ENCODE results near the gene FXYD4.
"Not testable (repeated sequence)": the region's sequence is repeated elsewhere in the genome, so short reads cannot be mapped to it uniquely, and the experiment has no call there.

Gene FXYD4

GRCh38 chr10:43376046-43376635, 4.7 kb downstream of the FXYD4 start:
- DNase-seq (ENCODE audit: low spot score) = no peak

- DNase-seq (ENCODE audit: low spot score) = no peak
Measured at GRCh38 chr10:43376828-43377423, 5.5 kb downstream of the FXYD4 start.

GRCh38 chr10:43377424-43377883, 6.0 kb downstream of the FXYD4 start:
- DNase-seq (ENCODE audit: low spot score) = no peak

DNA sequence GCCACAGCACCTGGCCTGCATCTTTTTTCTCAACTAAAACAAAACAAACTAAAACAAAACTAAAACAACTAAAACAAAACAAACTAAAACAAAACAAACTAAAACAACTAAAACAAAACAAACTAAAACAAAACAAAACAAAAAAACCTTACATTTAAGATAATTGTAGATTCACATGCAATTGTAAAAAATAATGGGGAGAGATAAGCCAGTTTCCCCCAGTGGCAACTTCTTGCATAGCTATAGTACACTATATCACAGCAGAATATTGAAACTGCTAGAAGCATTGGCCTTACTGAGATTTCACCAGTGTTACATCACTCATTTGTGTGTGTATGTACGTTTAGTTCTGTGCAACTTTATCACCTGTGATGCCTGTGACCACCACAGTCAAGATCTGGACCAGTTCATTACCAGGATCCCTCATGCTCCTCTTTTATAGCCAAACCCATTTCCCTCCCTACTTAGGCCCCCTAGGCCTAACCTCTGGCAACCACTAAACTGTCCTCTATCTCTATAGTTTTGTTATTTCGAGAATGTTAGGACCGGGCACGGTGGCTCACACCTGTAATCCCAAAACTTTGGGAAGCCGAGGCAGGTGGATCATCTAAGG, 9.3 kb downstream of the FXYD4 start:
- DNase-seq (ENCODE audit: low spot score) = no peak

GRCh38 chr10:43383204-43383971, 12.0 kb downstream of the FXYD4 start:
- DNase-seq (ENCODE audit: low spot score) = no peak

DNA sequence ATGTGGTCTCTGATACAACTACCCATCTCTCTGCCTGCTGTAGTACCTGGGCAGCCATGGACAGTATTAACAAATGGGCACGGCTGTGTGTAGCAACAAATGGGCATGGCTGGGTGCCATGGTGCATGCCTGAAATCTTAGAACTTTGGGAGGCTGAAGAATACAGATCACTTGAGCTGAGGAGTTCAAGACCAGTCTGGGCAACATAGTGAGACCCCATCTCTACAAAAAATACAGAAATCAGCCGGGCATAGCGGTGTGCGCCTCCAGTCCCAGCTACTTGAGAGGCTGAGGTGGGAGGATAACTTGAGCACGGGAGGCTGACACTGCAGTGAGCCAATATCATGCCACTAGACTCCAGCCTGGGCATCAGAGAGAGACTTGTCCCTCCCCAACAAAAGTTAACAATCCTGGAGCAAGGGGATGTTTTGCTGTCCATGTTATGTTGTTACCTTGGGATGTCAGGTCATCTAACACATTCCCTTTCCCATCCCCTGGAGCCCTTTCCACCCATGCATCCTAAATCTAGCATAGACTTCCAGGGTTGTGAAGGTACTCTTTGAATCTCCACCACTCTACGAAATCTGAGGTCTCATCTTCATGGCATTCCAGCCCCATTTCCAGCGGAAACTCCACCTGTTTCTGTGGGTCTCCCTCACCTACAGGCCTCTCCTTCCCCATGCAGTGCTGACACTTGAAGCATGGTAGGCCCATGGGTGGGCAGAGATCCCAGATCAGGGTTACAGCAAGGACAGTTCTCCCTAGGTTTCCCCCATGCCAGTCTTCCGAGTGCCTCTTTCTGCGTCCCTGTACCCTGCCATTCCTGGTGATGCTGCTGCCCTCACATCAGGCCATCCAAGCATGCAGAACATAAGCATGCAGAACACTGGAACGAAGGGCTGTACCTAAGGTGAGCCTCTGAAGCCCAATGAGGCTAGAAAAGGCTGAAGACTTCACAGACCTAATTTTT, 13.1 kb downstream of the FXYD4 start:
- DNase-seq (ENCODE audit: low spot score) = no peak

DNA sequence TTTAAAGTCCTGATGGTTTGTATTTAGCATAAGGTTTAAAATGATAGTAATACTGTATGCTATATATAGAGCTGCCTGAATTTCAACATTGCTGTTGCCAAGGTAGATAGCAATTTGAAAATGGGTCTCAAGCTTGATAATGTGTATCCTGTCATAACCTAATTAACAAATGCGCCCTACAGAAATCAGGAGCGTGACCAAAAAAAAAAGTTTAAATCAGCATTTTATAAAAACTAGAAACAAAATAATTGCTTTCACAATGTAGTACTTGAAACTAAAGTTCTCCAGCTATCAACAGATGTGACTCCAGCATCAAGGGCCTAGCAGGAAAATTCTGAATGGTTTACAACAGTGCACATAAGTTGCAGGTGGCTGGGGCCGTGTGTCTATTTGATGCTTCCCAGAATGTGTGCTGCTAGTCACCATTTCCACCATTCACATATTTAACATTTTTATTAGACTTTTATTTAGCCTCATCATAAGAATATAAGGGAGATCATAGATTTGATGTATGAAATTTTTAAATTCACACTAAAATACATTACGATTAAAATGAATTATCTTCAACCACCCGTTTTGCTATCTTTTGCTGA, 14.1 kb downstream of the FXYD4 start:
- no peak for DNase-seq (ENCODE audit: low spot score)

GRCh38 chr10:43386549-43386948, 15.1 kb downstream of the FXYD4 start:
- DNase-seq (ENCODE audit: low spot score) = no peak

GRCh38 chr10:43386981-43387677, 15.7 kb downstream of the FXYD4 start:
- DNase-seq (ENCODE audit: low spot score) = no peak

- no peak for DNase-seq (ENCODE audit: low spot score)
Measured at GRCh38 chr10:43387678-43388032, 16.2 kb downstream of the FXYD4 start.

- DNase-seq (ENCODE audit: low spot score) = no peak
Measured at GRCh38 chr10:43389867-43390266, 18.4 kb downstream of the FXYD4 start.

DNA sequence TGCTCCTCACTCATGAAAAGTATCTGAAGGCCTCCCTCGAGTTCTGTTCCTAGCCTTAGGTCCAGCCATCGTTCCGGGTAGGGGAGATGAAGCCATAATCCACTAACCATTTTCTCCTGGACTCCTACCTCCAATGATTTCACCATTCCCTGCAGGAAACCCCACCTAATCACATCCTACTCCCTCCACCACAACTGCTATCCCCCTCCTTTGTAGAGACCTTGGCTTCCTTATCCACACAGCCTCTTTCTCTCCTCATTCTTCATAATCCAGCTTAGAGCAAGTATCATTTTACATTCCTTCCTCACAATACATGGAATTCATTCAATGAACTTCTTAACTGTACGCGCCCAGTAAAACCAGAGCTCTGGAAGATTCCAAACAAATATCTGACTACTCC, 18.9 kb downstream of the FXYD4 start:
- DNase-seq (ENCODE audit: low spot score) = no peak

- DNase-seq (ENCODE audit: low spot score) = no peak
Measured at GRCh38 chr10:43390759-43391158, 19.3 kb downstream of the FXYD4 start.

DNA sequence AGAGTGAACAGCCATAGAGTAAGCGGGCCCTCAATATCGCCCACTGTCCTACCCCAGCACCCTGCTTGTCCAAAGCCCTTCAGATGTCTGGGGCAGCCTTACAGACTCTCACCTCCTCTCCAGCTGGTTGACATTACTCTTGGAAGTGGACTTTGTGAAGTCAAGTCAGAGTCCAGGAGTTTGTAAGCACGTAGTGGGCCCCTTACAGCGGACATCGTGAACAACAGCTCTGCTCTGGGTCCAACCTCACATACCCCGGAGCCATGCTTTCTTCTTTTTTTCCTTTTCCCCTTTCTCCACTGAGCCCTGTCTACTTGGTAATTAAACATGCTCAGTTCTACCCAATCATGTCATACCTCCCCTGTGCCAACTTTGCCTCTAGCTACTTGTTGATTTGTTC, 20.1 kb downstream of the FXYD4 start:
- no peak for DNase-seq (ENCODE audit: low spot score)

DNA sequence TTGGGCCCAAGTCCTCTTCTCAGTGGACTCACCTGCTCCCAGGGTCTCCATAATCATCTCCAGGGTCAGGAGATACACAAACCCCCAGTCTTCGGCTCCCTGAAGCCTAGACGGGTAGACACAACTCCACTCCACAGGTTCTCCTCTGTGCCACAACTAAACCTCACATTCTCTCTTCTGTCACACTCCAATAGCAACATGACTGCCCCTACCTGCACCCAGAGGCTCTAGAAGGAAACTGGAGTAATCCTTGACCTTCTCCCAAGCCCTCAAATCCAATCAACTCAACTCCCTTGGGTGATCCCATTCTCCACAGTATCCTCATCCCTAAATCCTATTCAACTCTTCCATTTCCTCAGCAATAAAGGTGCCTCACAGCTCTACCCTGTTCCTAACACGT, 21.3 kb downstream of the FXYD4 start:
- DNase-seq (ENCODE audit: low spot score) = no peak

GRCh38 chr10:43393186-43393585, 21.8 kb downstream of the FXYD4 start:
- DNase-seq (ENCODE audit: low spot score) = not testable (repeated sequence)

DNA sequence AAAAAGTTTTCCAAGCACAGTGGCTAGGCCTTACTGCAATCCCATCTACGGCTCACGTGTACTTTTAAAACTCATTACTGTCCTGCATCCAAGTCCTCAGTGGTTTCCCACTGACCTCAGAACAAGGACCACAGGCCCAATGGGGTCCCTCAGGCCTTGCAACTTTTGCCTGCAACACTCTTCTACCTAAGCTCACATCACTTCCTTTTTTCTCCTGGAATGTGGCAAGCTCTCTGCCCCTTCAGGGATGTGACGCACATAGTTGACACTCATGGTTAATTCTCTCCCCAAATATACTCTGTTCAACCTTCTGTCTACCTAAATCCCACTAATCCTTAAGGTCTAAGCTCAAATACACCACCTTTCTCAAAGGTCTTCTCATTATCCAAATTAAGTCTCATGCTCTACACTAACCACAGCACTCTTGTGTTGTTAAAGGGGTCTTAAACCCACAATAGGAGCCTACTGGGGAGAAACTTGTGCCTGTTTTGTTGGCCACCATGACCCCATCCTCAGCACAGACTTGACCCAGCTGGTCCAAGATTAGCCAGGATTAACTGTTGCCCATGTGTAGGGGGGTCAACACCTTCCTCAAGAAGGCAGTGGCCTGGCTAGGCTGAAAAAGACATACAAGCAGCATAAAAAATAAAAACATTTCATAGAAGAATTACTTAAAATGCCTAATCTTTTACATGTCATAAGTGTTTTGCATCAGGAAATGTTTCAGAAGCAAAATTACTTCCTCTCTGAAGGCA, 22.3 kb downstream of the FXYD4 start:
- no peak for DNase-seq (ENCODE audit: low spot score)

DNA sequence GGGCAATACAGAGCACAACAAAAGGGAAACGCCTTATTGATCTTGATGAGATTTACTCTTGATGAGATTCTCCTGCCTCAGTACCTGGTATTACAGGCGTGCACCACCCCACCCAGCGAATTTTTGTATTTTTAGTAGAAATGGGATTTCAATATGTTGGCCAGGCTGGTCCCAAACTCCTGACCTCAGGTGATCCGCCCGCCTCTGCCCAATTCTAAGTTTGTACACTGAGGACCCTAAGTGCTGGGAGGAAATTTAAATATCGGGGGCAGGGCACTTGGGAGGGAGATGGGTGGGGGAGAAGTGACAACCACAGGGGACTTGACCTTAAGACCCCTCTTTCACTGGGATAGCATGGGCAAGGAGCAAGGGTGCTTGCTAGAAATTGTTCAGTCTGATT, 23.4 kb downstream of the FXYD4 start:
- no peak for DNase-seq (ENCODE audit: low spot score)

DNA sequence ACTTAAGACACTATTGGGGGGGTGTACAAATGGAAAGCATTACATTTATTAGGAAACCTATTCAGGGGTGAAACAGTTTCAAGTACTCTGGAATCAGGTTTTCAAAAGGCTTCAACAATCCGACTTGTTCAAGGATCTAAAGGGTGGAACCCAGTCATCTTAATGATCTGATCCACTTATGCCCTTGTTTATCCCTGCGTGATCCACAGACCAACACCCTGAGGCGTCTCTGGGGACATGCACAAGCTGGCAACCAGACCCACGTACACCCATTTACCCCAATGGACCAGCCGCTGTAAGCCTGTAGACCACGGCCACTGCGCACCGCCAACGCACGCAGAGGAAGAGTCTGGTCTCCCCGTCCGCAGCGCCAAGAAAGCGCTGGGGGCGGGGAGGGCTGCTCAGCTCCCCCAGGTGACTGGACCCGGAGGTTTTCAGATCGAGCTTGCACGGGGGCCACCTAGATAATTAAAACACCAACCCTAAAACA, 24.2 kb downstream of the FXYD4 start:
- DNase-seq (ENCODE audit: low spot score) = no peak

Measured in left forelimb (tissue), 1 donor.